ENCODE results near the gene GFY. TPM values are rescaled to one million over a fixed set of nuclear protein-coding genes. Genes with fewer than 3 reads are reported as not detected.
"Not testable (repeated sequence)": the region's sequence is repeated elsewhere in the genome, so short reads cannot be mapped to it uniquely, and the experiment has no call there.

The GFY gene
- total RNA-seq, 1 experiment from 2014 or later = not detected

GRCh38 chr19:49458567-49458903, 33.3 kb downstream of the GFY start:
- BruUV-seq (replicated peaks) = no TSS peak
- intact Hi-C loops (cut with micrococcal nuclease) = no loop called here
- no peak overlapping the region for H3K27ac Mint-ChIP-seq (ENCODE audit: low read depth, unreplicated experiment)
- H3K9me3 Mint-ChIP-seq (ENCODE audit: unreplicated experiment) = no peaks in the 10 kb centered on the region
- ChIA-PET POLR2A (interaction anchor here (1.0 kb wide), 1 partner anchor 37 kb away, joined by 3 read pairs; the partner anchor contains the start of gene RPS11), CTCF (interaction anchor here (0.6 to 1.8 kb wide), 3 partner anchors 15 to 231 kb away, joined by 4 to 9 read pairs (median 7); partner anchors contain the start of gene ADM5)
- TF ChIP-seq CTCF (IDR thresholded peaks at IDR 0.05; ENCODE audit: unreplicated experiment) = no peak
- H3K4me1 Mint-ChIP-seq (ENCODE audit: insufficient read depth, unreplicated experiment) = no peaks in the 10 kb centered on the region
- H3K27me3 Mint-ChIP-seq (ENCODE audit: insufficient read depth, unreplicated experiment) = no peaks in the 10 kb centered on the region
- H3K36me3 Mint-ChIP-seq (ENCODE audit: insufficient read depth, unreplicated experiment) = peaks cover 22% of the 10 kb centered on the region
- H3K4me3 Mint-ChIP-seq (ENCODE audit: unreplicated experiment) = no peak overlapping the region
- no peak for DNase-seq (ENCODE audit: unreplicated experiment)

- H3K36me3 Mint-ChIP-seq (ENCODE audit: insufficient read depth, unreplicated experiment) = peaks cover 22% of the 10 kb centered on the region
- H3K27me3 Mint-ChIP-seq (ENCODE audit: insufficient read depth, unreplicated experiment) = no peaks in the 10 kb centered on the region
- POLR2A ChIA-PET = no interaction called here
- H3K9me3 Mint-ChIP-seq (ENCODE audit: unreplicated experiment) = no peaks in the 10 kb centered on the region
- intact Hi-C loops (cut with micrococcal nuclease) = no loop called here
- DNase-seq (ENCODE audit: unreplicated experiment) = no peak
- TF ChIP-seq CTCF (IDR thresholded peaks at IDR 0.05; ENCODE audit: unreplicated experiment) = no peak
- CTCF ChIA-PET = interaction anchor here (1.8 kb wide), 1 partner anchor 14 kb away, joined by 9 read pairs; no protein-coding TSS in a partner anchor
- no peak overlapping the region for H3K4me3 Mint-ChIP-seq (ENCODE audit: unreplicated experiment)
- BruUV-seq (replicated peaks) = no TSS peak
- H3K4me1 Mint-ChIP-seq (ENCODE audit: insufficient read depth, unreplicated experiment) = no peaks in the 10 kb centered on the region
- no peak overlapping the region for H3K27ac Mint-ChIP-seq (ENCODE audit: low read depth, unreplicated experiment)
Observed at GRCh38 chr19:49459388-49459787, 34.2 kb downstream of the GFY start.

- CTCF ChIA-PET; intact Hi-C loops (cut with micrococcal nuclease); POLR2A ChIA-PET: not testable (repeated sequence)
Observed at GRCh38 chr19:49461130-49461529, 35.9 kb downstream of the GFY start.

GRCh38 chr19:49461656-49462055, 36.5 kb downstream of the GFY start:
- ChIA-PET POLR2A (no interaction called here), CTCF (no interaction called here)
- H3K27ac Mint-ChIP-seq (ENCODE audit: low read depth, unreplicated experiment) = no peak overlapping the region
- no peak for TF ChIP-seq CTCF (IDR thresholded peaks at IDR 0.05; ENCODE audit: unreplicated experiment)
- BruUV-seq (replicated peaks) = no TSS peak
- intact Hi-C loops (cut with micrococcal nuclease) = no loop called here
- H3K4me3 Mint-ChIP-seq (ENCODE audit: unreplicated experiment) = no peak overlapping the region
- H3K4me1 Mint-ChIP-seq (ENCODE audit: insufficient read depth, unreplicated experiment) = no peaks in the 10 kb centered on the region
- H3K36me3 Mint-ChIP-seq (ENCODE audit: insufficient read depth, unreplicated experiment) = peaks cover 21% of the 10 kb centered on the region
- no peak for DNase-seq (ENCODE audit: unreplicated experiment)
- H3K27me3 Mint-ChIP-seq (ENCODE audit: insufficient read depth, unreplicated experiment) = no peaks in the 10 kb centered on the region
- H3K9me3 Mint-ChIP-seq (ENCODE audit: unreplicated experiment) = no peaks in the 10 kb centered on the region

More at GRCh38 chr19:49461130-49461529, 35.9 kb downstream of the GFY start:
- H3K9me3 Mint-ChIP-seq (ENCODE audit: unreplicated experiment); DNase-seq (ENCODE audit: unreplicated experiment); H3K4me1 Mint-ChIP-seq (ENCODE audit: insufficient read depth, unreplicated experiment); H3K27ac Mint-ChIP-seq (ENCODE audit: low read depth, unreplicated experiment); H3K27me3 Mint-ChIP-seq (ENCODE audit: insufficient read depth, unreplicated experiment); BruUV-seq (replicated peaks); H3K4me3 Mint-ChIP-seq (ENCODE audit: unreplicated experiment): not testable (repeated sequence)
- peaks cover 22% of the 10 kb centered on the region for H3K36me3 Mint-ChIP-seq (ENCODE audit: insufficient read depth, unreplicated experiment)

- Mint-ChIP-seq H3K27ac (ENCODE audit: low read depth, unreplicated experiment) (no peak overlapping the region), H3K4me3 (ENCODE audit: unreplicated experiment) (no peak overlapping the region), H3K4me1 (ENCODE audit: insufficient read depth, unreplicated experiment) (no peaks in the 10 kb centered on the region), H3K9me3 (ENCODE audit: unreplicated experiment) (no peaks in the 10 kb centered on the region), H3K27me3 (ENCODE audit: insufficient read depth, unreplicated experiment) (no peaks in the 10 kb centered on the region), H3K36me3 (ENCODE audit: insufficient read depth, unreplicated experiment) (peaks cover 14% of the 10 kb centered on the region)
- CTCF ChIA-PET = no interaction called here
- POLR2A ChIA-PET = no interaction called here
- no peak for DNase-seq (ENCODE audit: unreplicated experiment)
- no TSS peak for BruUV-seq (replicated peaks)
- intact Hi-C loops (cut with micrococcal nuclease) = no loop called here
- no peak for TF ChIP-seq CTCF (IDR thresholded peaks at IDR 0.05; ENCODE audit: unreplicated experiment)
Observed at GRCh38 chr19:49462492-49462891, 37.3 kb downstream of the GFY start.
